K562 (cell line): ENCODE results near the gene ETS2. TPM values are rescaled to one million over a fixed set of nuclear protein-coding genes. Genes with fewer than 3 reads are reported as not detected.

ENCODE experiments used
- ATAC-seq: fragments of 200-7000 bp; cut with Tn5 transposase; 3 replicates; pipeline ENCODE4 v1.9.1; 2020; ENCODE audit warnings: moderate library complexity
- BruUV-seq: library from RNA; stranded (reverse); fragments of 400-500 nt; replicated peaks from 2 replicates; lab custom pipeline; 2021; lab: Mats Ljungman, UMichigan
- CTCF ChIA-PET: fragments of 300-600 bp; formaldehyde crosslinking; extraction: SDS; loops from one replicate; lab custom pipeline; 2021; ENCODE audit warnings: low intra/inter-chr PET ratio; lab: Yijun Ruan, JAX
- POLR2A ChIA-PET: fragments of 300-600, 350-650 bp; sonication (Branson Sonifier 250); formaldehyde crosslinking; extraction: SDS; loops from one replicate; lab custom pipeline; 2021; ENCODE audit warnings: antibody characterized with exemption, inconsistent platforms; lab: Yijun Ruan, JAX
- DNase-seq, 4 experiments: peaks; one replicate each; pipeline versions ENCODE4 v3.0.0 to v3.0.0-alpha.2; 2011 to 2018; ENCODE audit warnings: low spot score in 3 of 4, mixed read lengths in 3 of 4; ENCODE audit errors: extremely low read depth in 1 of 4
- FAIRE-seq: peaks from 2 replicates; lab custom pipeline; 2011; peaks lifted over from hg19 to GRCh38; lab: Jason Lieb, UNC
- H2AFZ ChIP-seq: 2 replicates; pipeline ENCODE4 v1.6.0; 2011; ENCODE audit warnings: low read depth, low read length, control low read depth, inconsistent platforms
- H3K27ac ChIP-seq: fragments of 200-600 bp; 3 replicates; pipeline ENCODE4 v1.8.0; 2011; ENCODE audit warnings: low read depth, mild to moderate bottlenecking, control low read depth, inconsistent platforms, low read length, moderate library complexity, mixed read lengths; ENCODE audit errors: extremely low read depth
- H3K27me3 ChIP-seq, 2 experiments: fragments of 300-600 bp in 1 of 2; 2 replicates in 1 of 2; 3 replicates in 1 of 2; pipeline versions ENCODE4 v1.6.0 to v1.8.0; 2011; ENCODE audit warnings: inconsistent platforms in 2 of 2, low read length in 2 of 2, mild to moderate bottlenecking in 1 of 2, mixed read lengths in 1 of 2, moderate library complexity in 1 of 2; ENCODE audit not compliant: control insufficient read depth in 2 of 2, insufficient read depth in 2 of 2
- H3K36me3 ChIP-seq: fragments of 300-600 bp; 3 replicates; pipeline ENCODE4 v1.8.0; 2011; ENCODE audit warnings: mild to moderate bottlenecking, low read length, inconsistent platforms; ENCODE audit not compliant: control insufficient read depth, insufficient read depth
- H3K4me1 ChIP-seq, 2 experiments: fragments of 200-600 bp in 1 of 2; replicated peaks in 1 of 2; 2 replicates in 1 of 2; 3 replicates in 1 of 2; pipeline versions ENCODE4 v1.5.1 to v1.8.0; 2011; ENCODE audit warnings: inconsistent platforms in 2 of 2, low read length in 2 of 2, mild to moderate bottlenecking in 1 of 2, mixed read lengths in 1 of 2, moderate library complexity in 1 of 2; ENCODE audit not compliant: control insufficient read depth in 2 of 2, insufficient read depth in 2 of 2
- H3K4me2 ChIP-seq: 2 replicates; pipeline ENCODE4 v1.6.1; 2011; ENCODE audit warnings: low read length, control low read depth, inconsistent platforms, mixed read lengths; ENCODE audit not compliant: insufficient read depth
- H3K4me3 ChIP-seq: fragments of 200-600 bp; sonication (generic), shearing (Covaris generic); 2 replicates; pipeline ENCODE4 v1.5.1; 2016; ENCODE audit warnings: control low read depth, inconsistent platforms
- H3K79me2 ChIP-seq: fragments of 200-600 bp; 3 replicates; pipeline ENCODE4 v1.8.0; 2011; ENCODE audit warnings: low read length, inconsistent platforms; ENCODE audit not compliant: control insufficient read depth, insufficient read depth
- H3K9ac ChIP-seq, 2 experiments: 2 replicates each; pipeline versions ENCODE4 v1.6.0 to v1.6.1; 2011; ENCODE audit warnings: low read depth in 2 of 2, low read length in 2 of 2, control low read depth in 1 of 2, inconsistent platforms in 1 of 2, mild to moderate bottlenecking in 1 of 2, mixed read lengths in 1 of 2; ENCODE audit not compliant: insufficient read depth in 1 of 2
- H3K9me1 ChIP-seq: one replicate; pipeline ENCODE4 v1.6.0; 2011; ENCODE audit warnings: inconsistent platforms, mild to moderate bottlenecking, low read length, moderate library complexity; ENCODE audit not compliant: control insufficient read depth, insufficient read depth
- H3K9me3 ChIP-seq: replicated peaks from 2 replicates; pipeline ENCODE4 v1.5.1; 2011; ENCODE audit warnings: low read depth, low read length, inconsistent platforms; ENCODE audit not compliant: control insufficient read depth, insufficient read depth
- H4K20me1 ChIP-seq: replicated peaks from 2 replicates; pipeline ENCODE4 v1.6.1; 2011; ENCODE audit warnings: low read length, inconsistent platforms, mixed read lengths; ENCODE audit not compliant: control insufficient read depth, insufficient read depth
- GTF2A2 ChIP-seq: IDR thresholded peaks from 2 replicates; pipeline ENCODE4 v1.6.1; 2016; ENCODE audit warnings: mild to moderate bottlenecking, missing genetic modification characterization, missing compliant biosample characterization
- HNRNPLL ChIP-seq: fragments of 200-400 bp; formaldehyde crosslinking; IDR thresholded peaks from 2 replicates; pipeline ENCODE4 v1.6.1; 2017; ENCODE audit warnings: low read length, low read depth, mild to moderate bottlenecking; ENCODE audit not compliant: poor library complexity, severe bottlenecking
- KAT8 ChIP-seq: fragments of 450-650 bp; IDR thresholded peaks from 2 replicates; pipeline ENCODE4 v1.6.1; 2016; ENCODE audit warnings: low read depth, mild to moderate bottlenecking
- SRSF7 ChIP-seq: fragments of 200-400 bp; formaldehyde crosslinking; optimal IDR thresholded peaks from 2 replicates; pipeline ENCODE3; 2017; ENCODE audit warnings: mild to moderate bottlenecking, low read depth, low read length
- THAP7 ChIP-seq: fragments of 250-450 bp; sonication (Bioruptor Pico); IDR thresholded peaks from 2 replicates; pipeline ENCODE4 v1.5.0; 2021
- ZNF79 ChIP-seq: fragments of 250-450 bp; sonication (Bioruptor Pico); IDR thresholded peaks from 2 replicates; pipeline ENCODE4 v1.4.0; 2020; ENCODE audit warnings: low read depth, mild to moderate bottlenecking, moderate library complexity
- WGBS: fragments of 100-300 bp; shearing (Covaris generic); methylation state at CpG from one replicate; pipeline ENCODE4 v1.1.6; 2016; ENCODE audit warnings: low coverage, mixed read lengths; ENCODE audit not compliant: insufficient coverage; ENCODE audit errors: missing lambda C conversion rate; 5-methylcytosine and 5-hydroxymethylcytosine counted together
- in situ Hi-C: fragments of 300-500 bp; cut with MboI; formaldehyde crosslinking; loops from 4 replicates; pipeline ENCODE4 v1.15.0; 2018; ENCODE audit warnings: inconsistent platforms, mixed read lengths
- intact Hi-C: fragments of 100-400 bp; cut with micrococcal nuclease; formaldehyde crosslinking; loops from 2 replicates; pipeline ENCODE4 v1.14.2; 2022
- polyA plus RNA-seq, 8 experiments: library from polyadenylated mRNA; depleted of rRNA in 4 of 8; stranded (reverse) in 5 of 8; unstranded in 3 of 8; fragments of >200 nt; fragmentation: Nextera tagmentation in 2 of 8; fragmentation: Illumina TruSeq in 1 of 8; extraction: Ambion mirVana in 2 of 8; extraction: Trizol in 1 of 8; gene quantifications; 2 replicates each; pipeline versions ENCODE4 v1.2.1 to v1.2.3, GENCODE V29; 2011 to 2014; ENCODE audit warnings: inconsistent platforms in 1 of 8, missing spikeins in 1 of 8
- total RNA-seq, 7 experiments: library from RNA; depleted of rRNA in 6 of 7; stranded (reverse); fragments of >200 nt in 6 of 7; fragmentation: Illumina TruSeq in 2 of 7; extraction: Trizol in 2 of 7; gene quantifications; 2 replicates each; pipeline versions ENCODE4 v1.2.1 to v1.2.3, GENCODE V29; 2011 to 2021; ENCODE audit warnings: low replicate concordance in 1 of 7

The ETS2 gene
- total and polyA plus RNA-seq, 9 of the 15 experiments (the other 6 are each of a cell fraction or from before 2014, with no cell fraction given): 1.7 to 24.4 (median 12.2) TPM

DNA sequence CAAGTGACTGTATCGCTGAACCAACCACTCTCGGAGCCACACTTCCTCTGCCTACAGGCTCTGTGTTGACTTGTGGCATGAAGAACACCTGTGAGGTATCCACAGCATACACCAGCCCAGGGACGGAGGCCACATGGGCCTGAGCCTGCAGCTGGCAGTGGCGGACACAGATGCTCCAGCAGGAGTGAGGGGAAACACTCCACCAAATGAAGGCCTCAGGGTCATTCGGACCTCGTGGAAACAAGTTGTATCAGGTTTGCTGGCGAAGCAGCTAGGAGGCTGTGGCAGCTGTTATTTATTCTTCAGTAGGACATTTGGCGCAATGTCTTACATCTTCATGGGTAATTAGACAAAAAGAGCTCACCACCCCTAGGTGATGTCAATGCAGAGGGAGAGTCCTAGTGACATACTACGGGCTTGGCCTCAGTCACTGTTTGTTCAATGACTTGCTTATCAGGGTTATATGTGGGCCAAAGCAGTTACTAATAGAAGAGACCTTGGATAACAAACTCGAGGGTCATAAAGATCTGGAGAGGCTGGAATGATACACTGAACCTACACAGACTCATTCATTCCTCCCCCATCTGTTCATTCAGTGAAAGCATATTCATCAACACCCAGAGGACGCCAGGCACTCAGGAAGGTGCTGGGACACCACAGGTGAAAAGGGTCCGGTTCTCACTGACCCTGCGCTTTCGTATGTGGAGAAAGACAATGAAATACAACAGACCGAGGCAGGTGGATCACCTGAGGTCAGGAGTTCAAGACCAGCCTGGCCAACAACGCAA, 11.6 kb upstream of the ETS2 start:
- in situ Hi-C loops (no loop called here), intact Hi-C loops (no loop called here)
- DNase-seq (no peak), ATAC-seq (no peak), FAIRE-seq (no peak)
- no peak for TF ChIP-seq ZNF79
- no peak for TF ChIP-seq HNRNPLL
- TF ChIP-seq THAP7 (CRISPR knock-in tag): no peak
- no peak for TF ChIP-seq SRSF7
- TF ChIP-seq KAT8: no peak
- TF ChIP-seq GTF2A2 (tag): no peak
- ChIA-PET CTCF (no interaction called here), POLR2A (interaction anchor here (1.6 kb wide), 1 partner anchor 11 kb away, joined by 6 read pairs; the partner anchor contains the start of gene ETS2)
- Histone ChIP-seq H3K4me3 (no peak overlapping the region), H3K27ac (no peak overlapping the region), H3K4me2 (no peak overlapping the region), H3K36me3 (no peaks in the 10 kb centered on the region), H2AFZ (no peak overlapping the region), H3K9me3 (no peaks in the 10 kb centered on the region), H3K79me2 (no peaks in the 10 kb centered on the region), H4K20me1 (no peaks in the 10 kb centered on the region), H3K27me3 (no peaks in the 10 kb centered on the region), H3K9ac (no peak overlapping the region), H3K9me1 (no peaks in the 10 kb centered on the region), H3K4me1 (peaks cover 14 to 36% of the 10 kb centered on the region in 2 experiments)
- 76% methylated on average over 16 of the region's 16 CpGs for WGBS
- no TSS peak for BruUV-seq
